C4-2B (cell line): ENCODE measurements around the gene SUSD4.
"Not testable (repeated sequence)": the region's sequence is repeated elsewhere in the genome, so short reads cannot be mapped to it uniquely, and the experiment has no call there.

Experiments
- ZFX ChIP-seq: fragments of 450-650 bp; IDR thresholded peaks from 2 replicates; pipeline ENCODE4 v1.6.1; 2017
- TF ChIP-seq, protein P1 (sequence below): fragments of 450-650 bp; conservative IDR thresholded peaks from 2 replicates; pipeline ENCODE4 v1.5.1; 2017; ENCODE audit warnings: mild to moderate bottlenecking

DNA sequence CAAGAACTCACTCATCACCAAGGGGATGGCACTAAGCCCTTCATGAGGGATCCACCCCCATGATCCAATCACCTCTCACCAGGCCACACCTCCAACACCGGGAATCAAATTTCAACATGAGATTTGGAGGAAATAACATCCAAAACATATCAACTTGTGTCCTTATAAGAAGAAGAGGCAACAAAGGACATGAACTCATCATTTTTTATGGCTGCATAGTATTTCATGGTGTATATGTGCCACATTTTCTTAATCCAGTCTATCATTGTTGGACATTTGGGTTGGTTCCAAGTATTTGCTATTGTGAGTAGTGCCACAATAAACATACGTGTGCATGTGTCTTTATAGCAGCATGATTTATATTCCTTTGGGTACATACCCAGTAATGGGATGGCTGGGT lies 112.6 kb downstream of the SUSD4 start:
- TF ChIP-seq, protein P1, sequence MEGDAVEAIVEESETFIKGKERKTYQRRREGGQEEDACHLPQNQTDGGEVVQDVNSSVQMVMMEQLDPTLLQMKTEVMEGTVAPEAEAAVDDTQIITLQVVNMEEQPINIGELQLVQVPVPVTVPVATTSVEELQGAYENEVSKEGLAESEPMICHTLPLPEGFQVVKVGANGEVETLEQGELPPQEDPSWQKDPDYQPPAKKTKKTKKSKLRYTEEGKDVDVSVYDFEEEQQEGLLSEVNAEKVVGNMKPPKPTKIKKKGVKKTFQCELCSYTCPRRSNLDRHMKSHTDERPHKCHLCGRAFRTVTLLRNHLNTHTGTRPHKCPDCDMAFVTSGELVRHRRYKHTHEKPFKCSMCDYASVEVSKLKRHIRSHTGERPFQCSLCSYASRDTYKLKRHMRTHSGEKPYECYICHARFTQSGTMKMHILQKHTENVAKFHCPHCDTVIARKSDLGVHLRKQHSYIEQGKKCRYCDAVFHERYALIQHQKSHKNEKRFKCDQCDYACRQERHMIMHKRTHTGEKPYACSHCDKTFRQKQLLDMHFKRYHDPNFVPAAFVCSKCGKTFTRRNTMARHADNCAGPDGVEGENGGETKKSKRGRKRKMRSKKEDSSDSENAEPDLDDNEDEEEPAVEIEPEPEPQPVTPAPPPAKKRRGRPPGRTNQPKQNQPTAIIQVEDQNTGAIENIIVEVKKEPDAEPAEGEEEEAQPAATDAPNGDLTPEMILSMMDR, result not testable (repeated sequence)
- not testable (repeated sequence) for TF ChIP-seq ZFX
